Measurements from ENCODE around the gene TPD52L1. TPM values are rescaled to one million over a fixed set of nuclear protein-coding genes. Genes with fewer than 3 reads are reported as not detected.

The TPD52L1 gene
- total and polyA plus RNA-seq, 2 donors (not counting 3 experiments of a cell fraction or from before 2014, with no cell fraction given): 0.29 to 0.37 TPM

DNA sequence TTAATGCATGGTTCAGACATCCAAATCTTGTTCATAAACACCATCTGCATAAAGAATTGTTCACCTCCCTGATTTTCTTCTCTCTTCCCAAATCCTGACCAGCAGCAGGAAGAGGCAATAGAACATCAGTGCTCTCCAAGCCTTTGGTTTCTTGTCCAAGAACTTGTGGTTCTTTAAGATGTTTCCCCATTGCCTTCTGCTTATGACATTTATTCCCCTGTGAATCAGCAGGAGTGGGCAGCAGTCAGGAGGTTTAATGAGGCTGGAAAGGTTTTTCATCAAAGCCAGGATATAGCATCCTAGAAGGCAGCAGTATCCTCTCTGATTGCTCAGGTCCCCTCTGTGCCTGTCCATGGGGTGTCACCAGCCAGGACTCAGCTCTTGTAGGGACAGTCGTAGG lies 142.9 kb downstream of the TPD52L1 start:
- POLR2A ChIA-PET: no interaction called here
- intact Hi-C loops (cut with micrococcal nuclease): loop anchor here (5.0 kb wide), 1 partner anchor 84 kb away; no protein-coding TSS in a partner anchor
- no peak overlapping the region for H3K4me2 ChIP-seq (ENCODE audit: insufficient read depth, low read length)
- dilution Hi-C loops (cut with MboI; ENCODE audit: extremely low pct_ligation_motif_present, low sequenced_read_pairs): no loop called here
- CTCF ChIA-PET: interaction anchor here (1.0 kb wide), 1 partner anchor 104 kb away, joined by 3 read pairs; no protein-coding TSS in a partner anchor
- TF ChIP-seq EZH2 (IDR thresholded peaks at IDR 0.05; ENCODE audit: borderline replicate concordance, low read depth, low read length, severe bottlenecking) (no peak), FOS (IDR thresholded peaks at IDR 0.05; ENCODE audit: borderline replicate concordance, insufficient read depth, low read length) (no peak), JUN (IDR thresholded peaks at IDR 0.05; ENCODE audit: borderline replicate concordance, insufficient read depth, insufficient read length, low read depth) (no peak), GATA2 (IDR thresholded peaks at IDR 0.05; ENCODE audit: insufficient read depth, insufficient read length, low read depth, low read length) (no peak), MYC (IDR thresholded peaks at IDR 0.05; ENCODE audit: low read depth, low read length) (no peak), POLR2A (IDR thresholded peaks at IDR 0.05; ENCODE audit: low read depth, low read length) (no peak), POLR2AphosphoS5 (IDR thresholded peaks at IDR 0.05; ENCODE audit: insufficient read depth, low read depth, low read length) (no peak)
- TF ChIP-seq, protein P1, sequence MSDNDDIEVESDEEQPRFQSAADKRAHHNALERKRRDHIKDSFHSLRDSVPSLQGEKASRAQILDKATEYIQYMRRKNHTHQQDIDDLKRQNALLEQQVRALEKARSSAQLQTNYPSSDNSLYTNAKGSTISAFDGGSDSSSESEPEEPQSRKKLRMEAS (IDR thresholded peaks at IDR 0.05; ENCODE audit: insufficient read depth, insufficient read length): no peak
- TF ChIP-seq, protein P2, sequence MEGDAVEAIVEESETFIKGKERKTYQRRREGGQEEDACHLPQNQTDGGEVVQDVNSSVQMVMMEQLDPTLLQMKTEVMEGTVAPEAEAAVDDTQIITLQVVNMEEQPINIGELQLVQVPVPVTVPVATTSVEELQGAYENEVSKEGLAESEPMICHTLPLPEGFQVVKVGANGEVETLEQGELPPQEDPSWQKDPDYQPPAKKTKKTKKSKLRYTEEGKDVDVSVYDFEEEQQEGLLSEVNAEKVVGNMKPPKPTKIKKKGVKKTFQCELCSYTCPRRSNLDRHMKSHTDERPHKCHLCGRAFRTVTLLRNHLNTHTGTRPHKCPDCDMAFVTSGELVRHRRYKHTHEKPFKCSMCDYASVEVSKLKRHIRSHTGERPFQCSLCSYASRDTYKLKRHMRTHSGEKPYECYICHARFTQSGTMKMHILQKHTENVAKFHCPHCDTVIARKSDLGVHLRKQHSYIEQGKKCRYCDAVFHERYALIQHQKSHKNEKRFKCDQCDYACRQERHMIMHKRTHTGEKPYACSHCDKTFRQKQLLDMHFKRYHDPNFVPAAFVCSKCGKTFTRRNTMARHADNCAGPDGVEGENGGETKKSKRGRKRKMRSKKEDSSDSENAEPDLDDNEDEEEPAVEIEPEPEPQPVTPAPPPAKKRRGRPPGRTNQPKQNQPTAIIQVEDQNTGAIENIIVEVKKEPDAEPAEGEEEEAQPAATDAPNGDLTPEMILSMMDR (IDR thresholded peaks at IDR 0.05; ENCODE audit: extremely low read depth in 1 of 2, insufficient read depth in 1 of 2, low read depth in 1 of 2, low read length in 2 of 2): no peak
- FAIRE-seq: no peak
- no peaks in the 10 kb centered on the region for H3K9me3 ChIP-seq (replicated peaks; ENCODE audit: control insufficient read depth, insufficient read depth, low read length)
- no TSS peak for BruUV-seq (replicated peaks)
- H3K4me3 ChIP-seq (replicated peaks in 1 of 3; ENCODE audit: insufficient read depth in 1 of 3, low read depth in 1 of 3, low read length in 3 of 3): no peak overlapping the region
- no peaks in the 10 kb centered on the region for H4K20me1 ChIP-seq (replicated peaks; ENCODE audit: control insufficient read depth, extremely low read depth, insufficient read depth, low read length)
- H3K9ac ChIP-seq (replicated peaks; ENCODE audit: extremely low read depth, insufficient read depth, low read length): no peak overlapping the region
- no peak overlapping the region for H3K27ac ChIP-seq (ENCODE audit: insufficient read depth, low read depth, low read length)
- no peaks in the 10 kb centered on the region for H3K9me1 ChIP-seq (replicated peaks; ENCODE audit: control insufficient read depth, extremely low read depth, insufficient read depth, low read length)
- no peaks in the 10 kb centered on the region for H3K27me3 ChIP-seq (ENCODE audit: control insufficient read depth in 2 of 2, insufficient read depth in 2 of 2, low read length in 2 of 2)
- no peak overlapping the region for H2AFZ ChIP-seq (ENCODE audit: low read depth, low read length)
- no peaks in the 10 kb centered on the region for H3K79me2 ChIP-seq (ENCODE audit: control insufficient read depth, insufficient read depth, low read length)
- H3K4me1 ChIP-seq (ENCODE audit: control insufficient read depth, extremely low read depth, insufficient read depth, low read length): peaks cover 10% of the 10 kb centered on the region
- no peaks in the 10 kb centered on the region for H3K36me3 ChIP-seq (ENCODE audit: control insufficient read depth in 2 of 2, extremely low read depth in 1 of 2, insufficient read depth in 2 of 2, low read length in 2 of 2)
- DNase-seq (ENCODE audit: low read depth, low spot score): no peak

Data from endothelial cell of umbilical vein (primary cell).